NK-92 treated with Interleukin-12 subunit alpha and Interleukin-12 subunit beta, amount 100 ng/mL, for 24 hours (cell line): Measurements from ENCODE around the gene NID1.
"Not testable (repeated sequence)": the region's sequence is repeated elsewhere in the genome, so short reads cannot be mapped to it uniquely, and the experiment has no call there.

Experiments
- DNase-seq: peaks from one replicate; lab custom pipeline; 2025; lab: John Stamatoyannopoulos, UW

Gene NID1

GRCh38 chr1:235968831-235969230, 96.1 kb downstream of the NID1 start:
- DNase-seq: no peak

GRCh38 chr1:235966134-235966533, 98.8 kb downstream of the NID1 start:
- DNase-seq: not testable (repeated sequence)

- DNase-seq: no peak
Observed at GRCh38 chr1:235960809-235961208, 104.1 kb downstream of the NID1 start.

- no peak for DNase-seq
Observed at GRCh38 chr1:235958021-235958420, 106.9 kb downstream of the NID1 start.

GRCh38 chr1:235955777-235956176, 109.1 kb downstream of the NID1 start:
- DNase-seq: no peak

- DNase-seq: peak; percentile 41
Observed at GRCh38 chr1:235954306-235955283, 110.3 kb downstream of the NID1 start.

- no peak for DNase-seq
Observed at GRCh38 chr1:235953801-235954200, 111.1 kb downstream of the NID1 start.

GRCh38 chr1:235952950-235953615, 111.8 kb downstream of the NID1 start:
- DNase-seq: no peak

- no peak for DNase-seq
Observed at GRCh38 chr1:235951661-235952060, 113.2 kb downstream of the NID1 start.

- no peak for DNase-seq
Observed at GRCh38 chr1:235950318-235950717, 114.6 kb downstream of the NID1 start.

- no peak for DNase-seq
Observed at GRCh38 chr1:235948774-235949427, 116.0 kb downstream of the NID1 start.

- no peak for DNase-seq
Observed at GRCh38 chr1:235947989-235948388, 116.9 kb downstream of the NID1 start.

GRCh38 chr1:235946571-235946981, 118.3 kb downstream of the NID1 start:
- no peak for DNase-seq

- DNase-seq: no peak
Observed at GRCh38 chr1:235945775-235946570, 118.9 kb downstream of the NID1 start.

- DNase-seq: no peak
Observed at GRCh38 chr1:235943581-235944114, 121.2 kb downstream of the NID1 start.

GRCh38 chr1:235942979-235943575, 121.8 kb downstream of the NID1 start:
- DNase-seq: no peak

- DNase-seq: no peak
Observed at GRCh38 chr1:235942625-235942934, 122.3 kb downstream of the NID1 start.

GRCh38 chr1:235941876-235942624, 122.8 kb downstream of the NID1 start:
- no peak for DNase-seq

GRCh38 chr1:235940285-235940684, 124.6 kb downstream of the NID1 start:
- DNase-seq: no peak

GRCh38 chr1:235939480-235939775, 125.5 kb downstream of the NID1 start:
- no peak for DNase-seq
